MM.1S (cell line): Measurements from ENCODE around the gene ZDHHC7.

Experiments used
- DNase-seq: peaks from one replicate; pipeline ENCODE4 v3.0.0-alpha.2; 2015
- H2AFZ ChIP-seq: fragments of 300-600 bp; sonication (generic); 2 replicates; pipeline ENCODE4 v1.6.0; 2016; ENCODE audit warnings: antibody characterized with exemption, low read length
- H3F3A ChIP-seq: fragments of 300-600 bp; sonication (generic); 2 replicates; pipeline ENCODE4 v1.6.1; 2016; ENCODE audit warnings: mild to moderate bottlenecking, antibody characterized with exemption, low read length, moderate library complexity, mixed read lengths; ENCODE audit not compliant: insufficient read depth
- H3K27ac ChIP-seq: fragments of 300-600 bp; sonication (generic); 2 replicates; pipeline ENCODE4 v1.5.1; 2016; ENCODE audit warnings: mild to moderate bottlenecking, low read length
- H3K27me3 ChIP-seq: fragments of 300-600 bp; sonication (generic); replicated peaks from 2 replicates; pipeline ENCODE4 v1.6.0; 2016; ENCODE audit warnings: low read length; ENCODE audit not compliant: insufficient read depth
- H3K36me3 ChIP-seq: fragments of 300-600 bp; sonication (generic); replicated peaks from 2 replicates; pipeline ENCODE4 v1.6.1; 2016; ENCODE audit warnings: mild to moderate bottlenecking, low read length, mixed read lengths; ENCODE audit not compliant: insufficient read depth
- H3K4me1 ChIP-seq: fragments of 300-600 bp; sonication (generic); 2 replicates; pipeline ENCODE4 v1.6.1; 2016; ENCODE audit warnings: low read length, mixed read lengths
- H3K4me2 ChIP-seq: fragments of 300-600 bp; sonication (generic); 2 replicates; pipeline ENCODE4 v1.6.0; 2016; ENCODE audit warnings: low read depth, low read length
- H3K4me3 ChIP-seq: fragments of 300-600 bp; sonication (generic); 2 replicates; pipeline ENCODE4 v1.5.1; 2016; ENCODE audit warnings: low read length, mixed read lengths
- H3K79me2 ChIP-seq: fragments of 300-600 bp; sonication (generic); 2 replicates; pipeline ENCODE4 v1.6.1; 2016; ENCODE audit warnings: mixed run types, low read length, mixed read lengths
- H3K9ac ChIP-seq: fragments of 300-600 bp; sonication (generic); 2 replicates; pipeline ENCODE4 v1.6.1; 2016; ENCODE audit warnings: low read length, mixed read lengths
- H3K9me2 ChIP-seq: fragments of 300-600 bp; sonication (generic); replicated peaks from 2 replicates; pipeline ENCODE4 v1.6.1; 2016; ENCODE audit warnings: mild to moderate bottlenecking, low read length, mixed read lengths; ENCODE audit not compliant: insufficient read depth
- H3K9me3 ChIP-seq: fragments of 300-600 bp; sonication (generic); replicated peaks from 2 replicates; pipeline ENCODE4 v1.6.1; 2016; ENCODE audit warnings: mild to moderate bottlenecking, low read length, mixed read lengths; ENCODE audit not compliant: insufficient read depth
- H4K20me1 ChIP-seq: fragments of 300-600 bp; sonication (generic); 2 replicates; pipeline ENCODE4 v1.6.1; 2016; ENCODE audit warnings: mild to moderate bottlenecking, low read length, moderate library complexity, mixed read lengths; ENCODE audit not compliant: insufficient read depth
- CTCF ChIP-seq: fragments of 300-600 bp; sonication (generic); IDR thresholded peaks from 2 replicates; pipeline ENCODE4 v1.5.1; 2016; ENCODE audit warnings: antibody characterized with exemption, low read length, mixed read lengths
- EZH2 ChIP-seq: fragments of 300-600 bp; sonication (generic); optimal IDR thresholded peaks from 2 replicates; pipeline ENCODE3; 2017; ENCODE audit warnings: low read depth, mild to moderate bottlenecking, antibody characterized with exemption, low read length, mixed read lengths
- EZH2phosphoT487 ChIP-seq: fragments of 300-600 bp; sonication (generic); IDR thresholded peaks from 2 replicates; pipeline ENCODE4 v1.6.1; 2018; ENCODE audit warnings: antibody characterized with exemption, low read length

ZDHHC7 gene

GRCh38 chr16:85037721-85038120, 26.4 kb upstream of the ZDHHC7 start:
- H3K9me3 ChIP-seq: no peaks in the 10 kb centered on the region
- no peak overlapping the region for H3K9ac ChIP-seq
- TF ChIP-seq EZH2: no peak
- no peak for TF ChIP-seq EZH2phosphoT487
- no peak for TF ChIP-seq CTCF
- H3K4me1 ChIP-seq: no peaks in the 10 kb centered on the region
- no peaks in the 10 kb centered on the region for H3F3A ChIP-seq
- no peak overlapping the region for H2AFZ ChIP-seq
- H3K79me2 ChIP-seq: no peaks in the 10 kb centered on the region
- H4K20me1 ChIP-seq: no peaks in the 10 kb centered on the region
- H3K4me2 ChIP-seq: no peak overlapping the region
- no peak overlapping the region for H3K27ac ChIP-seq
- H3K27me3 ChIP-seq: no peaks in the 10 kb centered on the region
- no peak for DNase-seq
- H3K4me3 ChIP-seq: no peak overlapping the region
- H3K9me2 ChIP-seq: no peaks in the 10 kb centered on the region
- no peaks in the 10 kb centered on the region for H3K36me3 ChIP-seq

- Histone ChIP-seq H3K9ac (no peak overlapping the region), H3K4me1 (no peaks in the 10 kb centered on the region), H3K9me3 (no peaks in the 10 kb centered on the region), H3K4me2 (no peak overlapping the region), H3K9me2 (no peaks in the 10 kb centered on the region), H3K27me3 (no peaks in the 10 kb centered on the region), H3K36me3 (no peaks in the 10 kb centered on the region), H3F3A (no peaks in the 10 kb centered on the region), H3K27ac (no peak overlapping the region), H4K20me1 (no peaks in the 10 kb centered on the region), H2AFZ (no peak overlapping the region), H3K4me3 (no peak overlapping the region), H3K79me2 (no peaks in the 10 kb centered on the region)
- TF ChIP-seq CTCF: no peak
- TF ChIP-seq EZH2: no peak
- no peak for TF ChIP-seq EZH2phosphoT487
- DNase-seq: no peak
Measured at GRCh38 chr16:85037050-85037410, 25.7 kb upstream of the ZDHHC7 start.

GRCh38 chr16:85036236-85037049, 25.1 kb upstream of the ZDHHC7 start:
- H3K4me1 ChIP-seq: no peaks in the 10 kb centered on the region

More at GRCh38 chr16:85036236-85037049, 25.1 kb upstream of the ZDHHC7 start:
- Histone ChIP-seq H3K9ac (no peak overlapping the region), H3K27me3 (no peaks in the 10 kb centered on the region), H3F3A (no peaks in the 10 kb centered on the region), H3K4me2 (no peak overlapping the region), H3K79me2 (no peaks in the 10 kb centered on the region), H3K36me3 (no peaks in the 10 kb centered on the region), H3K9me3 (no peaks in the 10 kb centered on the region), H3K4me3 (no peak overlapping the region), H3K27ac (no peak overlapping the region), H2AFZ (no peak overlapping the region), H3K9me2 (no peaks in the 10 kb centered on the region), H4K20me1 (no peaks in the 10 kb centered on the region)
- TF ChIP-seq EZH2 (no peak), CTCF (no peak), EZH2phosphoT487 (no peak)
- no peak for DNase-seq
